HG03139 (cell line): ENCODE results near the gene TACR1.
"Not testable (repeated sequence)": the region's sequence is repeated elsewhere in the genome, so short reads cannot be mapped to it uniquely, and the experiment has no call there.

ENCODE experiments used
- ATAC-seq: cut with Tn5 transposase; IDR thresholded peaks from one replicate; pipeline ENCODE4 v1.9.1; 2021; ENCODE audit not compliant: unreplicated experiment

TACR1 gene

DNA sequence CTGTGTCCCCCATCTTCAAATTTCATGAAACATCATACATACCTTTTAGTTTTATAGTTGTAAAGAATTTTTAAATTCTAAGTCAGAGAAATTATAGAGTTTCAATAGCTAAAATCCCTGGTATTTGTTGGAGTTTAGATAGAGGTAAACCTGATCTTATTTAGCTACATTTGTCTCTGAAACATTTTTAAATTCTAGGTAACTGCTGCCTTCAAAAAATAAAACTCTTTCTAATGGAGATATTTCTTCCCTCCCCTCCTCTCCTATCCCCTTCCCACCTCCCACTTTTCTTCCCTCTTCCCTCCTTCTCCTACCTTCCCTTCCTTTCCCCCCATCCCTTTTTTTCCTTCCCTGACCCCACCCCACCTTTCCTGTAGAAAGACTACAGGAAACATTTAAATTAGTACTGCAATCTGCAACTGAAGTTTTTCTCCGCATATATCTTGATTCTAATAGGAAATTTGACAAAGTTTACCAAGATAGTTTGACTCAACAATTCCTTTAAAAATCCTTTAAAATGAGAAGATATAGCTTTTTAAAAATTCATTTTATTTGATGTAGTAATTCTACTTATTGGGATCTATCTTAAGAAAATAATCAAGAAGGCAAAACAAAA, 4.1 kb downstream of the TACR1 start:
- ATAC-seq = no peak

GRCh38 chr2:75194184-75194868, 5.0 kb downstream of the TACR1 start:
- ATAC-seq = no peak

GRCh38 chr2:75192496-75192895, 6.8 kb downstream of the TACR1 start:
- no peak for ATAC-seq

DNA sequence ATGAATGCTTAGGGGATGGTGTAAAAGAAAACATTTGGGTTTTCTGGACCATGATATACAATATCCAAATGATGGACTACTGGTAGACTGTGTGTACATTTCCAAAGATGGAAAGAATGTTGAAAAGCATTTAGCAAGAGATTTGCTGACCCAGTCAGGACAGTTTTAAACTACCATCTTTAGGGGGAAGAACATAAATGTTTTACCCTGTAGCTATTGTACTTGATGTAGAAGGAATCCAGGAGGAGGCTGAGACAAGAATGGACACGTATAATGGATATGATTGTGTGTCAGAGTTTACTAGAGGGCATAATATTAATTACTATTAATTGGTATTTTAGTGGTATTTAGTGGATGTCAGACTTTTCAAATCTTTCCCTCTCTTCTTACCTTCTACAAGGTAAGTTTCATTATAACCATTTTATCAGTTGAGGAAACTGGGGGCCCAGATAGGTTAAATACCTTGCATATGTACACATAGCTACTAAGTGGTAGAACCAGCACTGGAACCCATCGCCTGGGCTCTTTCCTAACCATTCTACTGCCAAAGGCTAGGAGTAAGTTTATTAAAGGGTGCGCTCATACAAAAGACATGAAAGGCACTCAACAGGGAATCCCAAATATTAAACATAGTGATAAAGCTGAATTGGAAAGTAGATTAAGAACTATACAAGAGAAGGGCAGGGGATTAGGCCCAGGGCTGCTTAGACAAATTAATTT, 8.9 kb downstream of the TACR1 start:
- ATAC-seq = no peak

DNA sequence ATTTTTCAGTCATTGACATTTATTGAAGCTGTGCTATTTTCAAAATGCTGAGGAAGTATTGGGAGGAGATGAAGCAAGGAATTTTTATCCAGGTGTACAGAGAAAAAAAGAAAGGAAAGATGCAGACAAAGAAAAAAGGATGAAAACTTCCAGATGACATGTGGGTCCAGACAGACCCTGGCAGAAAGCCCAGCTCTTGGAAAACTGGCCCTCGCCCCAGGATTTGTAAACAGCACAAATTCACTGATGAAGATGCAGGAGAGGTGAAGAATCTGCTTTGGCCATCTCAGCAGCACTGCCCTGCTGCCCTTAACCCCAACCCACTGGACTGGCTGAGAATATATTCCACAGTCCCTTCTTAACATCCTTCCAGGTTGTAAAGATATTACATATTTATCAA, 12.5 kb downstream of the TACR1 start:
- ATAC-seq = no peak

DNA sequence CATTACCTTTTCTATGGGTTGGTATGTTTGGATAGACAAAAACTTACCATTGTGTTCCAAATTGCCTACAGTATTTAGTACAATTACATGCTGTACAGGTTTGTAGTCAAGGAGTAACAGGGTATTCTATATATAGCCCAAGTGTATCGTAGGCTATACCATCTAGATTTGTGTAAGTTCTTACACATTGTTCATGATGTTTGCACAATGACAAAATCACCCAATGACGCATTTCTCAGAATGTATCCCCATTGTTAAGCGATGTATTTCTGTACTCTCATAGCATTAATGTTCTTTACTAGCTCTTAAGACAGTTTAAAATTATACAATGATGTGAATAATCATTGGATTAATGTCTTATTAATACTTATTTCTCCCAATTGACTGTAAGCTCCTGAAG, 16.7 kb downstream of the TACR1 start:
- no peak for ATAC-seq

DNA sequence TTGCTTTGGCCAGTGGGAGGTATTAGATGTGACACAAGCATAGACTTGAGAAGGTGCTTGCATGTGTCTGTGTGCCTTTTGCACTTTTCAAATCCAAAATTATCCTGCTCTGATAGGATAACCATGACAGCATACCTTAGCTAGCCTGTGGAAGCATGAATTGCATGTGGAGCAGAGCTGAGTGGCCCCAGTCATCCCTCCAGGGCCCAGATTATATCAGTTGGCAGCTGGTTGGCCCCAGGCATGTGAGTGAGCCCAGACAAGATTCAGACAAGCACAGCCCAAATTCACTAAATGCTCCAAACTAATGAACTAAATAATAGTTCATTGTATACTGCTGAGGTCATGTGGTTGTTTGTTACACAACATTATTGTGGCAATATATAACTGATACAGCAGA, 18.8 kb downstream of the TACR1 start:
- ATAC-seq = no peak

DNA sequence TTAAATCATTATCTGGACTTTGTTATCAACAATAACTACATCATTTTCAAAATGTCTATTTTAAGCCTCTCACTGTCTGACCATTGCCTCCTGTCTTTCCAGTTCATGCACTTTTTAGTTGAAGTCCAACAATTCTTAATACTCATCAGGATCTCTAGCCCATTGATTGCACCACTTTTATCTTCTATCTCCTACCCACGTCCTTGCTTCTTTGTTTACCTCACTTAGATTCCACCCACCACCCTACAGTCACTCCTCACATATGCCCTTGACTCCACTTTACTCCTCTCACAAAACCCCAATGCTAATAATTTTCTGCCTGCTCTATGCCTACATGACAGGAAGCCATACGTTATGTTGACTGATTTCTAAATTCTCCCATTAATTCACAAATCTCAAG, 21.9 kb downstream of the TACR1 start:
- no peak for ATAC-seq

DNA sequence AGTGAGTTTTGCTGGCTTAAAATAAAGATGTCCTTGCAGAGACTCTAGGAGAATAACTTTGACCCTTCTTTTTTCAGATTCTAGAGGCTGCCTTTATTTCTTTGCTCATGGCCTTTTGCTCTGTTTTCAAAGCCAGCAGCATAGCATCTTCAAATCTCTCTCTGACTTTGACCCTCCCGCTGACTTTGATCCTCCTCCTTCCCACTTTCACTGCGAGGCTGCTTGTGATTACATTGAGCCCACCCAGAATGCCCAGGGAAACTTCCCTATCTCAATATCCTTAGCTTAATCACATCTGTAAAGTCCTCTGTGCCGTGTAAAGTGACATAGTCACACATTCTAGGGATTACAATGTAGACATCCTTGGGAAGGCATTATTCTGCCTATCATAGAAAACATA, 23.9 kb downstream of the TACR1 start:
- ATAC-seq = no peak

GRCh38 chr2:75174981-75175380, 24.3 kb downstream of the TACR1 start:
- ATAC-seq = no peak

- ATAC-seq = no peak
Measured at GRCh38 chr2:75174519-75174918, 24.8 kb downstream of the TACR1 start.

GRCh38 chr2:75173740-75174139, 25.6 kb downstream of the TACR1 start:
- no peak for ATAC-seq

DNA sequence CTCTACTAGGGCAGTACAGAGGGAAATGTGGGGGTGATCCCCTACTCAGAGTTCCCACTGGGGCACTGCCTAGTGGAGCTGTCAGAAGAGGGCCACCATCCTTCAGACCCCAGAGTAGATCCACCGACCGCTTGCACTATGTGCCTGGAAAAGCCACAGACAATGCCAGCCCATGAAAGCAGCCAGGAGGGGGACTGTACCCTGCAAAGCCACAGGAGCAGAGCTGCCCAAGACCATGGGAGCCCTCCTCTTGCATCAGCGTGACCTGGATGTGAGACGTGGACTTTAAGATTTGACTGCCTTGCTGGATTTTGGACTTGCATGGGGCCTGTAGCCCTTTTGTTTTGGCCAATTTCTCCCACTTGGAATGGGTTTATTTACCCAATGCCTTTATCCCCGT, 27.9 kb downstream of the TACR1 start:
- not testable (repeated sequence) for ATAC-seq

GRCh38 chr2:75170889-75171288, 28.4 kb downstream of the TACR1 start:
- ATAC-seq = no peak

GRCh38 chr2:75168186-75168585, 31.1 kb downstream of the TACR1 start:
- no peak for ATAC-seq

- no peak for ATAC-seq
Measured at GRCh38 chr2:75166491-75166890, 32.8 kb downstream of the TACR1 start.

DNA sequence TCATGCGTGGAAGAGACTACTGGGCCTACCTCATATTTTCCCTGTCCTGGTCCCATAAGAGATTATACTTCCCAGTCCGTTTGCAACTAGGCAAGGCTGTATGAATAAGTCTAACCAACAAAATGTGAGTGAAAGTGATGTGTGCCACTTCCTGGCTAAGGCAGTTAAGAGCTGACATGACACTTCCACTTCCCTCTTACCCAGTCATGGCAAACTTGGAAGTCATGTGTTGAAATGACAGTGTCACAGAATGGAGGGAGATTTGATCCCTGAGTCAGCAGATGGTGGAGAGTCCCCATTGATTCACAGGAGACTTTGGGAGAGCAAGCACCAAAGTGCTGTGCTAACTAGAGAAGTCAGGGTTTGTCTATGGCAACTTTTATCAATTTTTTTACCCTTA, 36.4 kb downstream of the TACR1 start:
- no peak for ATAC-seq

DNA sequence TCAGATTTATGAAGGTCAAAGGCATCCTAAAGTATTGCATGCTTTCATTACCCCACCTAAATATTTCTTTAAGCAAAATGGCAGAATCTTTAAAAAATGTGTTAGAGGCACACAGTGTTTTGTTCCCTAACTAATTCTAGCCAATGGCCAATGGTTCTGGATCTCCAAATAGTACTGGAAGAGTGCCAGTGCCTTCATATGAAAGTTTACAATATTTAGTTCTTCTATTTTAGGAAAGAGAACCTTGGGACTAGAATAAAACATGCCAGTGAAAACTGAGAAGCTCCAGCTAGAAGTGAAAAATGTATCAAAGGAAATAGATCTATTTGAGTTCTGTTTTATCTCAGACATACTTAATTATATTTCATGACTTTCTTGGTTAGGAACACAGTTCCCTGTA, 37.1 kb downstream of the TACR1 start:
- no peak for ATAC-seq

GRCh38 chr2:75157435-75157834, 41.9 kb downstream of the TACR1 start:
- ATAC-seq = no peak

DNA sequence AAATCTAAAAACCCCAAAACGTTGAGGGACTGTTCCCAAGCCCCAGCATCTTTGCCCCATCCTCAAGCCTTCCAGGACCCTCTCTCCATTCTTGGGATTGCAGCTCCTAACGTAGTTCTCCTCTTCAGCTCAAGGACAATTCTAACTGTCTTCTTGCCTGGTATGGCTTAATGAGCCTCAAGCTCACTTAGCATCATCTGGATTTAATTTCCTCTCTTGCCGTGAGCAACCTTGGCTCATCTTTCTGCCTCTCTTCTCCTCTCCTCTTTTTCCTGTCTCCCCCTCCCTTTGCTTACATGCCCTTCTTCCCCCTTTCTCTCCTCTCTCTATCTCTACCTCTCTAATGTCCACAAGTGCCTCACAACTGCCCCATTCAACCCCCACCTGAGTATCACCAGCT, 44.2 kb downstream of the TACR1 start:
- ATAC-seq = no peak

- no peak for ATAC-seq
Measured at GRCh38 chr2:75153221-75153620, 46.1 kb downstream of the TACR1 start.

GRCh38 chr2:75152243-75152642, 47.1 kb downstream of the TACR1 start:
- not testable (repeated sequence) for ATAC-seq
